Measurements from ENCODE around the gene CDK5. TPM values are rescaled to one million over a fixed set of nuclear protein-coding genes. Genes with fewer than 3 reads are reported as not detected.

CDK5 gene
- total and polyA plus RNA-seq, 2 donors (not counting 1 experiment from before 2014, with no cell fraction given): 8.2 to 8.4 TPM

GRCh38 chr7:151061213-151062110 lies 3.8 kb upstream of the CDK5 start:
- no peaks in the 10 kb centered on the region for H3K9me3 ChIP-seq (ENCODE audit: control extremely low read depth in 1 of 3, control insufficient read depth in 2 of 3, insufficient read depth in 1 of 3, low read length in 2 of 3)
- H3K9me3 Mint-ChIP-seq (ENCODE audit: insufficient read depth): no peaks in the 10 kb centered on the region
- DNase-seq: no peak
- 89% methylated on average over 31 of the region's 33 CpGs for WGBS (ENCODE audit: insufficient coverage)
- peaks cover 32% of the 10 kb centered on the region for H4K20me1 ChIP-seq (ENCODE audit: control insufficient read depth, insufficient read depth, low read length, poor library complexity, severe bottlenecking)
- no peak for TF ChIP-seq EZH2 (IDR thresholded peaks at IDR 0.05; ENCODE audit: borderline replicate concordance, insufficient read depth, low read depth, low read length, poor library complexity, severe bottlenecking)
- TF ChIP-seq CTCF (IDR thresholded peaks at IDR 0.05): no peak
- H3K4me3 Mint-ChIP-seq: peak overlapping the region; percentile 57
- H3K27me3 Mint-ChIP-seq: no peaks in the 10 kb centered on the region
- CTCF ChIA-PET: interaction anchor here (1.2 to 2.2 kb wide), 3 partner anchors 23 to 51 kb away, joined by 3 to 4 read pairs (median 4); no protein-coding TSS in a partner anchor
- H3K4me3 ChIP-seq (ENCODE audit: control extremely low read depth in 1 of 5, extremely low read depth in 1 of 5, insufficient read depth in 1 of 5, low read depth in 2 of 5, low read length in 4 of 5): no peak overlapping the region
- POLR2A ChIA-PET: interaction anchor here (0.7 kb wide), 1 partner anchor 105 kb away, joined by 3 read pairs; no protein-coding TSS in a partner anchor
- H3K27ac ChIP-seq (ENCODE audit: low read length in 2 of 2): no peak overlapping the region
- ATAC-seq (ENCODE audit: low read depth): no peak
- H2AFZ ChIP-seq (ENCODE audit: insufficient read depth, low read depth, low read length, poor library complexity, severe bottlenecking): no peak overlapping the region
- H3K27me3 ChIP-seq (replicated peaks in 1 of 4; ENCODE audit: control extremely low read depth in 1 of 4, control insufficient read depth in 3 of 4, insufficient read depth in 4 of 4, low read length in 3 of 4): no peaks in the 10 kb centered on the region
- H3K4me1 ChIP-seq (ENCODE audit: control insufficient read depth in 2 of 2, insufficient read depth in 2 of 2, low read length in 2 of 2): peaks cover 23 to 40% of the 10 kb centered on the region in 2 donors
- H3K36me3 ChIP-seq (replicated peaks in 1 of 2; ENCODE audit: control extremely low read depth in 1 of 2, control insufficient read depth in 1 of 2, extremely low read depth in 1 of 2, insufficient read depth in 2 of 2, low read length in 1 of 2): peaks cover 0 to 17% of the 10 kb centered on the region in 2 experiments
- intact Hi-C loops (cut with micrococcal nuclease): no loop called here
- peak overlapping the region; percentile 100 for H3K4me2 ChIP-seq (replicated peaks; ENCODE audit: low read depth, low read length, poor library complexity, severe bottlenecking)
- no peak overlapping the region for H3K9ac ChIP-seq (ENCODE audit: low read length)
- H3K4me1 Mint-ChIP-seq: peaks cover 36% of the 10 kb centered on the region
- no peak overlapping the region for H3K27ac Mint-ChIP-seq
- H3K79me2 ChIP-seq (ENCODE audit: control insufficient read depth, insufficient read depth, low read length): peaks cover 37% of the 10 kb centered on the region
